ENCODE data around the gene TTC7B.

Gene TTC7B

DNA sequence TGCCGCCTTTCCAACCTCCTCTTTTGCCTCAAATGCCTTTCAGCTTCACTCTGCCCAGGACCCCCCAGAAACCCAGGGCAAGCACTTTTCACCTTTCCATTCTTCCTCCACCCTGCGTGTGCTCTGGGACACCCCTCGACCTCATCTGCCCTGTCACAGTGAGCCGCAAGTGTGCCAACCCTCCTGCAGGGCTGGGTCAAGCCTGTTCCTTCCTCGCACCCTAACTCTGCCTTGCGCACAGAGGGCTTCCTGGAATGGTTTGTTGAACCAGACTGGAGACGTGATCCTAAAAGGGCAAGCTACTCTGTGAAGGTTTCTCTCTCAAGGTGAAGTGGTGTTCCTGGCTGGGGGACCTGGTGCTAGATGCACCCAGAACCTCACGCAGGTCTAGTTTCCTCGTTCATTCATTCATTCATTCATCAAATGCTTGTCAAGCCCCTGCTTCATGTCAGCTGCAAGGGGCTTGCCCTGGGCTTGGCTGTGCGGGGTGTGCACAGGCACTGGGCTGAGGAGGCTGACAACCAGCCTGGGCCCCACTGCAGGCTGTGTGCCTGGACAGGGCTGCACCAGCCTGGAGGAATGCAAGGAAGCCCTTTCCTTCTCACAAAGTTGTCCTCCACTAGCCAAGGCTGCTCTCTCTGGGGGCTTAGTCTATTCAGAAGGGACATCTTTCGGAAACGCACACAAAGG, 232.2 kb downstream of the TTC7B start:
- DNase-seq: no peak

DNA sequence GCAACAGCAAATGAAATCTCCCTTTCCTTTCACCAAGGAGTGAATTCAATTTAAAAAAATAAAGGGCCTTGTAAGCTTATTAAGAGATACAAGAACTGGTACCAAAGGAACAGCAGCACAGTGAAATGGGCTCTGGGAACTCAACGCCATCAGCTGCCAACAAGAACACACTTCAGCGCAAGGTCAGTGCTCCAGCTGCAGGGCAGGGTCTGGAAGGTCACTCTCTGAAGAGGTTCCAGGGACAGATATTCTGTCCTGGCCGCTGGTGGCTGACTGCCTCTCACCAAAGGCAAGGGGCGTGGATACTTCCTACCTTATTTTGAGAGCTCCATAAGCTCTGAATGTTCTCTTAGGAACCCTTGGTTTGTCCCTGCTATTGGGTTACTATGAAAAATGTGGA, 232.8 kb downstream of the TTC7B start:
- DNase-seq: no peak

DNA sequence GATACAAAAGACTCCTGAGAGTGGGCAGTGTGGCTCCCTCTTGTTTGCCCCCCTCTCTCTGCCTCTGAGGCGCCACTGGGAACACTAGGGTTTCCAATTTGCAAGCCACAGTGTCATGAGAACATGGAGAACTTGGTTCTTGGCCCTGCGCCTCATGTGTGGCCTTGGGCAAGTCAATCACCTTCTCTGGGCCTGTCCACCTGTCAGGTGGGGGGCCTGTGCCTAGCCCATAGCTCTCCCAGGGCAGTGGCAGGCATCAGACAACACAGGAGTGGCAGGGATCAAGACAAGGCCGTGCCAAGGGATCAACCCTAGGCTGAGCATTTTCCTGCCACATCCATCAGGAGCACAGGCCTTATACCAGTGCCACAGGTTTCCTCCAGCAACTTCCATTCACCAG, 234.1 kb downstream of the TTC7B start:
- no peak for DNase-seq

DNA sequence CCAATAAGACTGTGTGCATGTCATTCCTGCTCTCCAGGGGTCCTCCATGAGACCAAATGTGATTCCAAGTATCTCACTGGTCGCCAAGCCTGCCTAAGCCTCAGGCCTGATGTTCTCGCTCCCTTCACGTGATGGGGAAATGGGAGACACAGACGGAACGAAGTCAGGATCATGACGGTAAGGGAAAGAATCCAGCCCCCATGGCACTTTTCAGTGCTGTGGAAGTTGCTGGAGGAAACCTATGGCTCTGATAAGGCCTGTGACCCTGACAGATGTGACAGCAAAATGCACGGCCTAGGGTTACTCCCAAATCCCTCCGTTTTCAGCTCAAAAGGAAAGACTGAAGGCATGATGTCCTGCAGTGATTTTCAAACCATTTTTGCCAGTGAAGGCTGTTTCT, 234.5 kb downstream of the TTC7B start:
- no peak for DNase-seq

DNA sequence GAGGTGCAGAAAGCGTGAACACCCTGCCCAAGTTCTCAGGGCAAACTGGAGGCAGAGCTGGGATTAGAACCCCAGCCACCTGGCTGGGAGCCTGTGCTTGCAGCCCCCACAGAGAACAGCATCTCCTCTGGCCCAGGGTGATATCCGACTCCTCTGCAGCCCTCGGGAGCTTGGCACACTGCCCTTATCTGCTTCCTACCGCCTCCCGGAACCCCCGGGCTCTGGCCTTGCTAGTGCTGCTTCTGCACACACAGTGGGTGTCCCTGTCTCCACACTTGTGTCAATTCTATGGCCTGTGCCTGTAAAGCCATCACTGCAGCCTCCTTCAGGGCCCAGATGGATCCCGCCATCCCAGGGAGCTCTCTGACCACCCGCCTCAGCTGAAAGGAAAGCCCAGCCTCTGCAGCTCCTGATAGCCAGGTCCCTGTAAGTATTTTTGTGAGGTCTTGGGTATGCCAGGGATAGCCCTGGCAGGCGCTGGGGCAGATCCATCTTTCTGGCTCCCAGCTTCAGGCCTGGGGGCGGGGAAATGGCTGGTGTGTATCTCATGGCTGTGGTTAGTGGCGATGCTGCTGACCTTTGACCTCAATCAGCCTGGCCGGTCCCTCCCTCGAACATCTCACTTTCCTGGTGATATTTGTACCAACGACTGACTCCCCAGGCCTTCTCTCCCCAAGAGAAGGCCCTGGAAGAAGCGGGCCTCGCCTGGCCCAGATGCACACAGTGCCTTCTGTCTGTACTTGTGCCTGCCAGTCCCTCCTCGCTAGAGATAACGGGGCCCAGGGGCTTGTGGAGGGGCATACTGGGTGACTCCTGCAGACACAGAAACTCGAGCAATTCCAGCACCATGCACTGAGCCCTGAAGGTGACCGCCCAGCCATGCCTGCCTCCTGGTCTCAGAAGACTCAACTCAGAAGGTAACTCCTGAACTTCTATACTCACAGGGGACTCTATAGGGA, 235.6 kb downstream of the TTC7B start:
- no peak for DNase-seq

DNA sequence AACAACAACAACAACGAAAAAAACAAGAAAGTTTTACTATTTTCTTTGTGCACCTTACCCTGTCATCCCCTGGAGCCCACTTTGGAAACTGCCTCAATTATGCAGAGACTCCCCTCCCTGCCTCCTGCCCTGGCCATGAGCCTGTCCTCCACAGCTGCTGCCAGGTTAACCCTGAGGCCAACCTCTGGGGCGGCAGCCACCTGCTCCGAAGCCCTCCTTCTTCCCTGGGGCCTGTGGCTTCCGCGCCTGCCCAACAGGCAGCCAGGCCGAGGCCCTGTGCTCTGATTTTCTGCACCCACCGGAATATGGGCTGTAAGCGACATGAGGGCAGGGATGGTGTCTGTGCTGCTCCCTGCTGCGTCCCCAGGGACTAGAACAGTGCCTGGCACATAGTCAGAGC, 236.4 kb downstream of the TTC7B start:
- DNase-seq: no peak

DNA sequence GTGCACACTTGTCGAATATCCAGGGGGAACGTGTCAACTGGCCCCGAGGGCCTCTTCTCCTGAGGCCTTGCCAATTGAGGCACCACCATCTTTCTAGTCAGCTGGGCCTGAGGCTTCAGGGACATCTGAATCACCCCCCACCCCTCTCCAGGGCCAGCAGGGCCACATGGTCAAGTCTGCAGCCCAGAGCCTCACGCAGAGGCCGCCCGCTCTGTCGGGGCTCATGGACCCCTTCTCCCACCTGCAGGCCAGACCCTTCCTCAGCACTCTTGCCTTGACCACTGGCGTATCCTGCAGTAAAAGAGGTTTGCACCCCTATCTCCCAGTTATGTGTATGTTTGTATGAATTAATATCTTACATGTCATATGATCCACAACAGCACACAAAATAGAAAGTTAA, 237.1 kb downstream of the TTC7B start:
- DNase-seq: no peak

DNA sequence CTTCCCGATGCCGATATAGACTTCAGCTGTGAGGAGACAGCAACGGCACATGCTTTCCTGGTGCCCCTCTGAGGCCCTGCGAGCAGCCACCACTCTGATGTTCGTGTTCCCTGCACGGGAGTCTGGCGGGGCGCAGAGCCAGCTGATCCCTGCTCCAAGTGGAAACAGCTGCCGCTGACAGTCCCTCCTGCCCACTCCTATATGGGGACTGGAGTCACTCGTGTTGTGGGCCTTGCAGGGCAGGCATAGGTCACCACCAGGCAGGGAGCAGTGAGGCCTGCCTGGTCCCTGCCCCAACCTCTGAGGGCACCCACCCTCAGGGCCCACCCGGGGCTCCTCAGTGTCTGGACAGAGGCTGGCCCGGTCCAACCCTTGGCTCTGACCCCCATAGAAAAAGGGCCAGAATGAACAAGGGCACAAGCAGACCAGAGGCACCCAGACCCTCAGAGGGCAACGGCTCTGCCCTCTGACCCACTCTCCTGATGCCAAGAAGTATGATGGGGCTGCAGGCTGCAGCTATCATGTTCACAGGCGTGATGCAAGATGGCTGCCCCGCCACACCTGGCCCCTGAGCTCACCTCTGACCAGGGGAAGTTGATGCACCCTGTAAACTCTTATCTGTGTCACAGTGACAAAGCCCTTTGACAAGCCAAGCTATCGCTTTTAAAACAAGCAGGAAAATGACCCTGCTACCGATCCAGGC, 237.8 kb downstream of the TTC7B start:
- DNase-seq: no peak

DNA sequence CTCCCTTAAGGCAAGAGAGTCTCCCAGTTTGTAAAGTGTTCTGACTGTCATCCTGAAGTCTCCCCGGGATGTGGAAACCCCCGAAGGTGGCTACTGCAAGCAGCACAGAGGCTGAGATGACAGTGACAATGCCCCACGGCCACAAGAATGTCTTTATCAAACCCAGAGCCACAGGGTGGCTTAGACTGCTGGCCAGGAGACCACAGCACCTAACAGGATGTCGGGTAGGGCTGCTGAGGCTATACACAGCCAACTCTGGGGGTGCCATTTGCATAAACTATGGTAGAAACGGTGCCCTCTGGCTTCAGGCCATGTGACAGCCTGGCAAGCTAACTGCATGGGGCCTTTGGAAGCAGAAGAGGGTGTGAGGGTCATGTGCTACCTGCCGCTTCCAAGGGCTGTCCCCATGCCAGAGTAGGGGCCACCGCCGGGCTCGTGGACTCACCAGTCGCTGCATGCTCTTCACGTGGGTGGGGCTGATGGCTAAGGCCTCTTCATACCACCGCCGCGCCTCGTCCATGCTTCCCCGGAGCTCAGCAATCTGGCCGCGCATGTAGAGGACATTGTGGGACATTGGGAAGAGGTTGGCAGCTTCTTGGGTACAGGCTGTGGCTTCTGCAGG, 238.5 kb downstream of the TTC7B start:
- no peak for DNase-seq

DNA sequence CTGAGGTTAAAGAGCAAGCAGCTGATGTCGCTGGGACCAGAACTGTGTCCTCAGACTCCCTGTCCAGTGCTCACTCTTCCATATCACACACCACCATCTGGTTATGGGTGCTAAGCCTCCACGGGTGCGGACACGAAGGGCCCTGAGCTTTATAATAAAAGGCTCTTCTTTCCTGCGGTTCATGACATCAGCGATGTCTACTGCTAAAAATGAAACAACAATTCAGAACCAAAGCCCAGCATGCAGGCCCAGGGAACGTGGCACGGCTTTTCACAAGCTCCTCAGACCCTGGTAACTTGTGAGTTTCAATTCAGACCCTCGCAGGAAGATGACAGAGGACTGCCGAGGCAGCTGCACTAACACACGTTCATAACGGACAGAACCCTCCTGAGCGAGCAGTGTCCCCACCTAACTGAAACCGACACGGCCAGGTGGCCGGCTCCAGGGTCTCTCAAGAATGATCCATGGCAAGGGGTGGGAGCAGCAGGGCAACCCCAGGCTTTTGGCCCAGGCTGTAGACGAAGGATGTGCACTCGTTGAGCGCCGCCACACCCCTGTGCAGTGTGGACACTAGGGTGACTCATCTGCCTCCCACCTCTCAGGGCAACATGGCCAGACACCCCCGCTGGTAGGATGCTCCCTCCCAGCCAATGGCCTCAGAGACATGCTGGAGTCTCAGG, 239.1 kb downstream of the TTC7B start:
- no peak for DNase-seq

DNA sequence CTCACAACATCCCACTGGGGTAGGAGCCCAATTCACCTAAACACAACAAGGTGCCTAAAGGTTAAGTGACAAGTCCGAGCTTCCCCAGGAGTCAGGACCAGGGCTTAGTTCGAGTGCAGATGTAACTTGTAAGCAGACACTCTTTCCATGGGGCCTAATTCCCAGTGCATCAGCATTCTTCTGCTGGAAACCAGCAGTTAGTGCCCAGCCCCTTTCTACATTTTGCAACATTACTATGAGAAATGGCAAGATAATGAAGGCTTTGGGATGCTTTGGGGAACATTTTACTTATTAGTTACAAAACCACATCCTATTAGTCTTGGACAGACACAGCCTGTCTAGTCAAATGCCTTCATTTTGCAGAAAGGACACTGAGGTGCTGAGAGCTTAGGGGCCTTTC, 239.6 kb downstream of the TTC7B start:
- DNase-seq: no peak

DNA sequence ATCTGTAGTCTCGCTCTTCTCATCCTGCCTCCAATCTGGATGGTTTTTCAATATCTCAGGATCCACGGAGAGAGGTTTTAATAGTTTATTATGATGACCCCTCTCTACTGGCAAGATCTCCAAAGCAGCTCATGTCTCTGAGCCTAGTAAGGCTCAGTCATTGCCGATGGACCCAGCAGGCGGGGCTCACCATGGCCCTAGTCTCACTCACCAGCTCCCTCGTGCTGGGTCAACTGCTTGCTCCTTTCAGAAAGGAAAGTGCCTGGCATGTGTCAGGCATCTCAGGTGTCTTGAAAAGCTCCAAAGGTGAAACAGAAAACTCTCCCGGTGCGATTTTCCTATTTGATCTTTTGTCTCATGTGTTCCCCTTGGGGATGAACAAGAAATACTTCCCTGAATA, 240.4 kb downstream of the TTC7B start:
- DNase-seq: no peak

DNA sequence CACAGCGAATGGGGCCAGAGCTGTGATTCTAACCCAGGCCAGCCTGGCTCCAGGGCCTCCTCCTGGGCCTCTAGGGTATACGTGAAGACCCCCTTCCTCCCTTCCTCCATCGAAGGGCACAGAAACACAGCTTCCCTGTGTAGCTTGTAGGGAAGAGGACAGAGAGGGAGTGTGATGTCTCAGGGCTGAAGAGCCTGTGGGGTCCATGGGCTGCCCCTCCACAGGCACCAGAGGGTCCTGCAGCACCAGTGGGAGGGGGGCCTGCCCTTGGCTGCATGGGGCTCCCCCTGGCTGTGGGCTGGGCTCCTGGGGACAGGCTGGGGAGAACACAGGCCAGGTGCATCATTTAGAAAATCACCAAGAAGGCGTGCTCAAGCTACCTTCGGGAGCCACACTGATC, 240.9 kb downstream of the TTC7B start:
- no peak for DNase-seq

DNA sequence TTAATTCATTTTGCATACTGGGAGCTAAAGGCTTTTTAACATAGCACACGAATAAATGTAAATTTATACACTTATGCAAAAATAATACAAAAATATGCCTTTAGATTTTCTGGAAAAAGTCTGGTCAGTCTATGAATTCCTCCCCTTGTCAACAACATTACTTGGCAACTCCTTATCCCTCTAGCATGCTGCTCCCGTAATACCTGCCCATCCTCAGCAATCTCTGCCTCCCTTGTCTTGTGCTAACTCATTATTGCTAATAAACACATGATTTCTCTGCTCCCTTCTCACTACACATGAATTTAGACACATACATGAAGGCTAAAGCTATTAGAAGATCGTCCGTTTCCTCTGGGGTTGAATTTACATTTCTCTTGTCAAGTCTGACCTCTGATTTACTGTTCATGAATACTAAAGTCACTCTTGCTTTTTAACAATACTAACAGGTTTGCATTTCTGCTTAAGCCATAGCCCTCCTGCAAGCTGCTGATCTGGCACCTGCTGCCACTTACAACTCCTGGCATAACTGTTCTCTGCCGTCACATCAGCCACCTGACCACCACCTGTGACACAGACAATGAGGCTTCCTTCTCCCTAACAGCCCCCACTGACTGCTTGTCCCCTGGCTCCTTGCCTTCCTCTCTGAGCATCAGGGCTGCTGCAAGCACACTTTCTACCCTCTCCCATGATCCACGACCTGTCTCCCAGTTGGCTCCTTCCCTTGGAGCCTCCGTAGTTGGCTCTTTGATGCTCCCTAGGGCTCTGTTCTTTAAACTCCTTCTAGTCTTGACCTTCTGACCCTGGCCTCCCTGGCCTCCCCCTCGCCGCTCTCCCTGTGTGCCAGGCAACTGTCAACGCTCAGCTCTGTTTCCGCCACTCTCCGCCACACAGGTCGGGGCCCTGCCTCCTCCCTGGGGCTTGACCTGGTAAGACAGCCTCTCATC, 241.8 kb downstream of the TTC7B start:
- DNase-seq: no peak

DNA sequence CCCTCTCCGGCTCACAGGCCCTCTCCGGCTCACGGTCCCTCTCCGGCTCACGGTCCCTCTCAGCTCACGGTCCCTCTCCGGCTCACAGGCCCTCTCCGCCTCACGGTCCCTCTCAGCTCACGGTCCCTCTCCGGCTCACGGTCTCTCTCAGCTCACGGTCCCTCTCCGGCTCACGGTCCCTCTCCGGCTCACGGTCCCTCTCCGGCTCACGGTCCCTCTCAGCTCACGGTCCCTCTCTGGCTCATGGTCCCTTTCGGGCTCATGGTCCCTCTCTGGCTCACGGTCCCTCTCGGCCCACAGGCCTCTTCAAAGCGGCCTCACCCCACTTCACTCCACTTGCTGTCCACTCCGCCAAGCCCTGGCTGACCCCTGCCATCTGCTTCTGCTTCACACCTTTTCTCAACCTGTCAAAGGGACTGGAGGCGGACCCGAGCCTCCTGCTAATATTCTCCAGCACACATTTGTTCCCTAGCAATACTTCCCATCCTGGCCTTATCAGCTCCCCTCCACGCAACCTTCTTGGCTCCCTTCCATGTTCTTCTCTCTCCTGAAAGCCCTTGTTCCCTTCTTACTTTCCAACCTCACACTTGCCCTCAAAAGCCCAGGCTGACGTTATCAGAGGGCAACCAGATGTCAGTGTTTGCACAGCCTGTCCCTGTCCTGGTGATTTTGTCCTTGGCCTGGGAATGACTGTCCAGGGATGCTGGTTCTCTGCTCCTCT, 242.7 kb downstream of the TTC7B start:
- DNase-seq: no peak

DNA sequence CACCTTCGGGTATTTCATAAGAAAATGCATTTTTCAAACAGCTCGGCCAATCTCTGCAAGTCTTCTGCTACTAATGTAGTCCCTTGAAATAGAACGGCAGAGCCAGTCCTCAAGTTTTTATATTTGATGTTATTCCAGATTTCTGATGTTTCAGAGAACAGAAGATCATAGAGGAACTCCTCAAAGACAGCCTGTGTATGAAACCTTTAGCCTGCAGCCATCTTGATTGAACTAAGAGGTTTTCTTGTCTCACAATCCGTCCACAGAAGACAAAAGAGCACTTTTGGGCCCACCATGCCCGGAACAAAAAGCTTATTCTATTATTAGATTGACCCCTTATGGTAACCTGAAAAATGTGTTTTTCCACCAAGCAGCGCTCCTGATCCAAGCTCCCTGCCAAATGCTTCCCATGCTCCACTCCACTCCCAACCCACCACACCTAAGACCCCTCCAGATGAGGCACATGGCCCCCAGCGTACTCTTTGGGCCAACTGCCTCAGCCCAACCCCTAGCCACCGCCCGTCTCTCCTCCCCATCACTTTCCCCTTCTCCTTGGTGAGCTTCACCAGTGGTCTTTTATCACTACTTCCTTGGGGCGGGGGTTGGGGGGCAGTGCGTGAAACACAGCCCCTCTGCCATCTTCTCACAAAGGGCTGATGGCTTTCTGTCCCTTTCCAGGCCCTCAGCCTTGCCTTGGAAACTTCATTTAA, 243.6 kb downstream of the TTC7B start:
- DNase-seq: no peak

DNA sequence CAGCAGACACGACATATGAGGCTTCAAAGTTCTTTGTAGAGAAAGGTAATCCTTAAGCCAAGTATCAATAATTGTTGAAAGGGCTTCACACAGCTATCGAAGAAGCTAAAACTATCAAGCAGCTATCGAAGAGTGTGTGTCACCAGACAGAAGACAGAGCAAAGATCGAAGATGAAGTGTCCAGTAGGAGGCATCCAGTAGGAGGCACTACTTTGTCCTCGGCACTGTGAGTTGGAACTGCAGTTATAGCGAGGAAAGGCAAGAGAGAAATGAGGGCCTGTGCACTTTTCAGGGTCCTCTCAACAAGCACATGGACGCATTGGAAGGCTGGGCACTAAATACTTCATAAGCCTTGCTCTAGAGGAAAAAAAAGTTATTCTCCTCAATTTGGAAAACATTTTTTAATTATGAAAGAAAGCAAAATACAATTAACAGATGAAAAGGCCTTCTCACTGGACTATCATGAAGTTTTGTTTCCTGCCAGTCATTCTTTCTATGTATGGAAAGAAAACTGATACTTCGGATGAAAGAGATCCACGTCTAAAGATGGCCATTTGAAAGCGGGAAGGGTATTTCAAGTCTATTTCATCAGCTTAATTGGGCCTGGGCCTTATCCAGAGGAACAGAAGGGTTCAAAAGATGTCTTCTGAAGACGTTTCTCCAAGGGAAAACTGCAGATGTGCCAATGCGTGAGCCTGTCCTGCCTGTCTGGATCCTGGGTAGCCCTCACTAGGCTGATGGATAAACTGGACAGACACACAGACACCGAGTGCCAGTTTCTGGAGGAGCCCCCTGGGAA, 244.9 kb downstream of the TTC7B start:
- no peak for DNase-seq

DNA sequence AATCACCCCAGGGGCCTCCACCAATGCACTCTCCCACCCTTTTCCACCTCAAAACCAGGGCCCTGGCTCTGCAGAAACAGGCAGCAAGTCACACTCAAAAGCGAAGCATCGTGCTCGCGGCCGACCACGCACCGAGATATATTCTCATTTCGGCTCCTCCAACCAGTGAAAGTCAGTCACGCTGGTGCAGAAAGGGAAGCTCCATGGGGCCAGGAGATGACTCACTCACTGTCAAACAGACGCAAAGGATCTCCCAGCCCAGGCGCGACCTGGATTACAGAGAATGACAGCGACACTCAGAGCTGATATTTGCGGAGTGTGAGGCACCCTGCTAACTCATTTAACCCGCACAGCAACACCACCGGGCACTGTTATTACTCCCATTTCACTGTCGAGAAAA, 245.8 kb downstream of the TTC7B start:
- DNase-seq: no peak

Measured in activated CD4-positive, alpha-beta T cell treated with anti-CD3 and anti-CD28 coated beads for 1 hour (primary cell).